Fibroblast of skin of left biceps (primary cell): ENCODE measurements around the gene FLNC.

Experiments used
- DNase-seq, 2 experiments: peaks; one replicate each; pipeline ENCODE4 v3.0.0-alpha.2; 2013; ENCODE audit warnings: low read depth in 2 of 2

FLNC gene

GRCh38 chr7:128891110-128891941 lies 61.1 kb downstream of the FLNC start:
- no peak for DNase-seq

DNA sequence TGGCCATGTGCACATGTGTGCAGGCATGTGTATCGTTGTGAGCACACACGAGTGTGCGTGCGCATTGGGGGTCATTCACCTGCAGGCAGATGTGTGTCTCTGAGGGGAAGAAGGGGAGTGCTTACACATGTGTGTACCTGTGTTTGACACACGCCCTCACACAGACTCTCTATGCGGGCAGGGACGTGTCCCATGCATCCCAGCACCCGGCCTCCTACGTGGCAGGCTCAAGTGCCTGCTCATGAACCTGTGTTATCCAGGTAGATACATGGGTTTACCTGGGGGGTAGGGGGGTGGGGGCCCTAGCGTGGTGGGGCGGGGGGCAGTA lies 61.7 kb downstream of the FLNC start:
- no peak for DNase-seq

GRCh38 chr7:128892521-128893250 lies 62.5 kb downstream of the FLNC start:
- DNase-seq, result no peak

DNA sequence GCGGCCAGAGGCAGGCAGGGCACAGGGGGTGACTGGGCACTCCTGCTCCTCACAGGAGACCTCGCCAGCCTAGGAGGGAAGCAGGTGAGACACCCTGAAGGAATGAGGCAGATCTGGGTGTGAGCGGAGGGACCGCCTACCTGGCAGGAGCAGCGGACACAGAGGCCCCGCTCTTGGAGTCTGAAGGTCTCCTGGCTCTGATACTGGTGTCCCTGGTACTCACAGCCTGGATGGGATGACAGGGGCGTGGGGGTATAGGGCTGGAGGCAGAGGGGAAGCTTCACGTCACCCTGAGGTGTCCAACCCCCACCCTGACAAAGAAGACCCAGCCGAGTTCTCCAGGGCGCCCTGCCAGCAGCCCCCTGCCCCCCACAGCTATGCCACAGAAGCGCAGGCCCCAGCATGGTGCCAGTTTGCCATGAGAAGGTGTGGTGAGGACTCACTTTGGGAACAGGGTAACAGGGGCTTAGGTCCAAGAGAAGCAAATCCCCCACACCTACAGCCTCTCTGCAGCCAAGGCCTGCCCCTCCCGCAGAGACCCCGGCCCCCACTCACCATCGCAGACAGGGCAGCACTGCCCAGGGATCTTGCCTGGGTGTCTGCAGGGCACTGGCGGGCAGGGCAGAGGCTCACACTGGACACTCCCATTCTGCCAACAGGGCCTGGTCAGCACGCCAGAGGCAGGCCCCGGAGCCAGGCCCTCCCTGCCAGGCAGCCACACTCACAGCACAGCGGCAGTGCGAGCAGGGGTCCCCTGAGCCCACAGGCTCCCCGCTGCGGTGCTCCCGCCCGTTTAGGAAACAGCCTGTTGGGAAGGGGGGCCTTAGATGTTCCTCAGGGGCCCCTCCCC lies 63.3 kb downstream of the FLNC start:
- no peak for DNase-seq

- DNase-seq, result no peak
These were observed 63.9 kb downstream of the FLNC start for GRCh38 chr7:128894101-128894440.

GRCh38 chr7:128895320-128895719 lies 65.1 kb downstream of the FLNC start:
- DNase-seq, result no peak

GRCh38 chr7:128899392-128899791 lies 69.2 kb downstream of the FLNC start:
- DNase-seq, result no peak

DNA sequence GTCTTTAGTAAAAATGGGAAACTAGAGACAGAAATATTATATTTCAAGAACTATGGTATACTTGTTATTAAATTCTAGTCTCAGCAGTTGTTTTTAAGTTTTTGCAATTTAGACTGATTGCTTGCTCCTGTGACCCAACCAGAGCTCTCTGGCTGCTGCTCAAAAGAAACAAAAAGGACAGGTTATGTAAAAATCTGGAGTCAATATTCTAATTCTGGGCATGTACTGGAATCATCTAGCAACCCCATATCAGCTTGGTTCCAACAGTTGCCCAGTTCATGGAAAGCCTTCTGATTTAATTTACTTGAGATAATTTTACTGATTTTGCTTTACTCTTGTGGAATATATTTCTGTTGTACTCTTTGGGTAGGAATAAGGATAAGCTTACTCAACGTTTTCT lies 70.0 kb downstream of the FLNC start:
- DNase-seq, result no peak

- DNase-seq, result no peak
These were observed 72.8 kb downstream of the FLNC start for GRCh38 chr7:128902761-128903585.

GRCh38 chr7:128903621-128904361 lies 73.6 kb downstream of the FLNC start:
- DNase-seq, result no peak

GRCh38 chr7:128904381-128905197 lies 74.4 kb downstream of the FLNC start:
- DNase-seq, result peak; percentile 11 to 17

GRCh38 chr7:128906001-128906765 lies 76.0 kb downstream of the FLNC start:
- no peak for DNase-seq

- DNase-seq, result no peak
These were observed 76.8 kb downstream of the FLNC start for GRCh38 chr7:128906766-128907559.
